Lower lobe of right lung (tissue), 2 donors: Measurements from ENCODE around the gene TBXAS1. TPM values are rescaled to one million over a fixed set of nuclear protein-coding genes. Genes with fewer than 3 reads are reported as not detected.

Experiments used
- ATAC-seq, 2 donors: fragments of 200-7000 bp; cut with Tn5 transposase; one replicate each; pipeline ENCODE4 v1.9.1; 2020 to 2022; ENCODE audit warnings: mild to moderate bottlenecking in 2 of 2, moderate library complexity in 2 of 2
- DNase-seq: peaks from one replicate; pipeline ENCODE4 v3.0.0-alpha.2; 2020
- H3K27ac ChIP-seq: fragments of 200-600 bp; one replicate; pipeline ENCODE4 v1.8.0; 2022
- H3K27me3 ChIP-seq: fragments of 200-600 bp; one replicate; pipeline ENCODE4 v1.8.0; 2022; ENCODE audit warnings: low read depth
- H3K36me3 ChIP-seq: fragments of 200-600 bp; one replicate; pipeline ENCODE4 v1.8.0; 2022; ENCODE audit warnings: mild to moderate bottlenecking
- H3K4me1 ChIP-seq: fragments of 200-600 bp; one replicate; pipeline ENCODE4 v1.8.0; 2022
- H3K4me3 ChIP-seq: fragments of 200-600 bp; one replicate; pipeline ENCODE4 v1.8.0; 2022; ENCODE audit warnings: mild to moderate bottlenecking
- H3K9me3 ChIP-seq: fragments of 200-600 bp; one replicate; pipeline ENCODE4 v1.8.0; 2022
- CTCF ChIP-seq: fragments of 200-600 bp; IDR thresholded peaks from one replicate; pipeline ENCODE4 v1.8.0; 2022; ENCODE audit warnings: antibody characterized with exemption, mild to moderate bottlenecking
- intact Hi-C: fragments of 100-400 bp; cut with DNase I; formaldehyde crosslinking; loops from one replicate; pipeline ENCODE4 v1.11.0; 2022
- total RNA-seq: library from RNA; stranded (reverse); fragmentation: NEBNext Ultra II Directional; extraction: Animal tissue kit (Norgen Biotek cat#: 25700); gene quantifications from one replicate; pipeline ENCODE4 v1.2.1, GENCODE V29; 2021
- donor health status: DM: no; HTN: yes; CAD: no; lungs with severe emphysema.

TBXAS1 gene
- total RNA-seq, 1 donor from 2014 or later, result 92.6 TPM

DNA sequence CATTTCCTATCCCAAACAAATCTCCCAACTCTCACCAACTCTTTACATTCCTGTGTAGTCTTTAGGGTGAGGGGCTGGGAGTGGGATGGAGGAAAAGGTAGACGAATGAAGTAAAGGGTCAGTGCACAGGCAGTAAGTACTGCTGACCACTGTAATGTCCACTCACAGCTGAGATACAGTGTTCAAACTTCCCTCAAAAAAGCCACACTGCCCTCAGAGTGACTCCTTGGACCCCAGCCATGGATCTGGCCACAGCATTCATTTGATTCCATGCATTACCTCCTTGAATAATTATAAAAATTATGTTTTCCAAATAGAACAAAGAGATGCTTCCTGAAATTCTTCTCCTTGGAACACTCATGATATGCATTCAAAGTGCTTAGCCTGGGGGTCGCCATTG, 31.5 kb upstream of the TBXAS1 start:
- TF ChIP-seq CTCF, result no peak
- ATAC-seq (no peak), DNase-seq (no peak)
- H3K4me3 ChIP-seq, result no peak overlapping the region
- intact Hi-C loops, result no loop called here
- H3K9me3 ChIP-seq, result no peaks in the 10 kb centered on the region
- no peaks in the 10 kb centered on the region for H3K27me3 ChIP-seq
- H3K36me3 ChIP-seq, result no peaks in the 10 kb centered on the region
- no peaks in the 10 kb centered on the region for H3K4me1 ChIP-seq
- H3K27ac ChIP-seq, result no peak overlapping the region

- Histone ChIP-seq H3K4me1 (no peaks in the 10 kb centered on the region), H3K27ac (no peak overlapping the region), H3K4me3 (no peak overlapping the region), H3K27me3 (no peaks in the 10 kb centered on the region), H3K36me3 (no peaks in the 10 kb centered on the region), H3K9me3 (no peaks in the 10 kb centered on the region)
- ATAC-seq (no peak), DNase-seq (no peak)
- intact Hi-C loops, result no loop called here
- TF ChIP-seq CTCF, result no peak
Measured at GRCh38 chr7:139798221-139798620, 30.8 kb upstream of the TBXAS1 start.

DNA sequence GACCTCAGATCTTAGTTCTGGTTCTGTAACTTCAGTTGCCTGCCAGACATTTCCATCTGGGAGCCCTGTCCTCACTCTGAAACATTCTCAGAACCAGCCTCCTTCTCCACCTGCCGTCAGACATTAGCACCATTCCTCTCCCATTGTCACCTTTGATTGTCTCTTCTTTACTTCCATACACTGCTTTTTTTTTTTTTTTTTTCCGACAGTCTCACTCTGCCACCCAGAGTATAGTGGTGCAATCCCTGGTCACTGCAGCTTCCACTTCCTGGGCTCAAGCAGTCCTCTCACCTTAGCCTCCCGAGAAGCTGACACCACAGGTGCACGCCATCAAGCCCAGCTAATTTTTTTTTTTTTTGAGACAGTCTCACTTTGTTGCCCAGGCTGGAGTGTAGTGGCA, 30.2 kb upstream of the TBXAS1 start:
- H3K27ac ChIP-seq, result no peak overlapping the region
- H3K4me1 ChIP-seq, result no peaks in the 10 kb centered on the region
- H3K4me3 ChIP-seq, result no peak overlapping the region
- no peaks in the 10 kb centered on the region for H3K27me3 ChIP-seq
- no peaks in the 10 kb centered on the region for H3K36me3 ChIP-seq
- no peak for TF ChIP-seq CTCF
- intact Hi-C loops, result no loop called here
- H3K9me3 ChIP-seq, result no peaks in the 10 kb centered on the region
- ATAC-seq, result no peak
- DNase-seq, result no peak

DNA sequence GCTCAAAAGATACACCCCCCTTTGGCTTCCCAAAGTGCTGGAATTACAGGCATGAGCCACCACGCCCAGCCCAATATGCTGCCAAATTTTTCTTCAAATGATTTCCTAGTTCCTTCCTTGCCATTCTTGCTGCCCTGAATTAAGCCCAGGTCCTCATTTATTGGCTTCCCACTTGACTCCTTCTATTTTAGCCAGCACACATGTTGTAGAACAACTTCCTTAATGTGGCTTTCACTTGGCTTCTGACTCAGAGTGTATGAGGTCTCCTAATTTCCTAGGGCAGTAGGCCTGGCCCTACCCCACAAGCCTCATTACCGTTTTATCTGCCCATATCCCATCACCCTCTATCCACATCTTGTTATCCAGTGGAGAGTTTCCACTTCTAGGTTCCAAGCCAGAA, 29.5 kb upstream of the TBXAS1 start:
- Histone ChIP-seq H3K27me3 (no peaks in the 10 kb centered on the region), H3K4me3 (no peak overlapping the region), H3K4me1 (no peaks in the 10 kb centered on the region), H3K27ac (no peak overlapping the region), H3K36me3 (no peaks in the 10 kb centered on the region), H3K9me3 (no peaks in the 10 kb centered on the region)
- TF ChIP-seq CTCF, result no peak
- peak; percentile 74 to 85 for ATAC-seq
- DNase-seq, result no peak
- intact Hi-C loops, result no loop called here

DNA sequence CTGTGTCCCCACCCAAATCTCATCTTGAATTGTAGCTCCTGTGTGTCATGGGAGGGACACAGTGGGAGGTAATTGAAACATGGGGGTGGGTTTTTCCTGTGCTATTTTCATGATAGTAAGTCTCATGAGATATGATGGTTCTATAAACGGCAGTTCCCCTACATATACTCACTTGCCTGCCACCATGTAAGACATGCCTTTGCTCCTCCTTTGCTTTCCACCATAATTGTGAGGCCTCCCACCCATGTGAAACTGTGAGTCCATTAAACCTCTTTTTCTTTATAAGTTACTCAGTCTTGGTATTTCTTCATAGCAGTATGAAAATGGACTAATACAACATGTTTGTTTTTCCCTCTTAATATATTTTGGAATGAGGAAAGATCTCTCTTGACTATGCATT, 24.5 kb upstream of the TBXAS1 start:
- no peak overlapping the region for H3K4me3 ChIP-seq

More for the DNA sequence above, 24.5 kb upstream of the TBXAS1 start:
- ATAC-seq, result no peak
- H3K36me3 ChIP-seq, result no peaks in the 10 kb centered on the region
- H3K27me3 ChIP-seq, result no peaks in the 10 kb centered on the region
- no peak for TF ChIP-seq CTCF
- no peaks in the 10 kb centered on the region for H3K4me1 ChIP-seq
- intact Hi-C loops, result no loop called here
- no peaks in the 10 kb centered on the region for H3K9me3 ChIP-seq
- H3K27ac ChIP-seq, result no peak overlapping the region
- no peak for DNase-seq
